ENCODE data around the gene UCK1. TPM values are rescaled to one million over a fixed set of nuclear protein-coding genes. Genes with fewer than 3 reads are reported as not detected.

UCK1 gene
- total and polyA plus RNA-seq, 2 of the 13 experiments (the other 11 are each of a cell fraction or from before 2014, with no cell fraction given) = 11.0 to 24.1 TPM

DNA sequence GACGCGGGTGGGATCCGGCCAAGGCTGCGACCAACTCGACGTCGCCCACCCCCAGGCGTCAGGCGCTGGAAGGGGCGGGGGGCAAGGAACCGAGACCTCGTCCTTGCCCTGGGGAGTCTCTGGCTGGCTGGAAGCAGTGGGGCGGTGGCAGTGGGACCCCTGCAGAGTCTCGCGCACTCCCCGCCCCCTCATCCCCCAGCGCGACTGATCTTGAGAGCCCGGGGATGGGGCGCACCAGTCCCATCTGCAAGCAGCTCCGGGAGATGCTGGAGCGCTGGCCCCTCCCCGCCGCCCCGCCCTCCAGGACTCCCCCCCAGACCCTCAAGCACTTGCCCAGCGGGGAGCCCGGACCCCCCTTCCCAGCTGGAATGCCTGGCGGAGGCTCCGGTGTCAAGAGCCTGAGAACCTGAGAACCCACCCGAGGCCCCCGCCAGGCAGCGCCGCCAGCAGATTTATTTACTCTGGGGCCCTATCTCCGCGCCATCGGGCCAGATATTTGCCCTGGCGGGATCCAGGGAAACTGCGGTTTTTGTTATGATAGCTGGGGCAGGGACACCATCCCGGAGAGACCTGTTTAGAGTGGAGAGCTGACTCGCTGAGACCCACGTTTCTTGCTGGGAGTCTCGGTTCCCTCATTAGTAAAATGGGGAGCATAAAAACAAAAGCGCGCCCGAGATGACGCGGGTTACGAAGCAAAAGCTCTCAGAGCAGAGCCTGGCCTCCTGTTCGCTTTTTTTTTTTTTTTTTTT lies 15.4 kb upstream of the UCK1 start (continued):
- TF ChIP-seq, protein P1, sequence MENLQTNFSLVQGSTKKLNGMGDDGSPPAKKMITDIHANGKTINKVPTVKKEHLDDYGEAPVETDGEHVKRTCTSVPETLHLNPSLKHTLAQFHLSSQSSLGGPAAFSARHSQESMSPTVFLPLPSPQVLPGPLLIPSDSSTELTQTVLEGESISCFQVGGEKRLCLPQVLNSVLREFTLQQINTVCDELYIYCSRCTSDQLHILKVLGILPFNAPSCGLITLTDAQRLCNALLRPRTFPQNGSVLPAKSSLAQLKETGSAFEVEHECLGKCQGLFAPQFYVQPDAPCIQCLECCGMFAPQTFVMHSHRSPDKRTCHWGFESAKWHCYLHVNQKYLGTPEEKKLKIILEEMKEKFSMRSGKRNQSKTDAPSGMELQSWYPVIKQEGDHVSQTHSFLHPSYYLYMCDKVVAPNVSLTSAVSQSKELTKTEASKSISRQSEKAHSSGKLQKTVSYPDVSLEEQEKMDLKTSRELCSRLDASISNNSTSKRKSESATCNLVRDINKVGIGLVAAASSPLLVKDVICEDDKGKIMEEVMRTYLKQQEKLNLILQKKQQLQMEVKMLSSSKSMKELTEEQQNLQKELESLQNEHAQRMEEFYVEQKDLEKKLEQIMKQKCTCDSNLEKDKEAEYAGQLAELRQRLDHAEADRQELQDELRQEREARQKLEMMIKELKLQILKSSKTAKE (CRISPR knock-in tag; IDR thresholded peaks at IDR 0.05; ENCODE audit: borderline replicate concordance) = peak; percentile 17; the same call in 1 of the 2 replicates
- peak; percentile 51; the same call in 1 of the 2 replicates for TF ChIP-seq HMG20A (CRISPR knock-in tag; IDR thresholded peaks at IDR 0.05; ENCODE audit: borderline replicate concordance)
- TF ChIP-seq ZNF547 (CRISPR knock-in tag; IDR thresholded peaks at IDR 0.05) = no peak
- TF ChIP-seq GFI1 (CRISPR knock-in tag; IDR thresholded peaks at IDR 0.05; ENCODE audit: borderline replicate concordance) = peak; percentile 91
- TF ChIP-seq HDAC2 (CRISPR knock-in tag; IDR thresholded peaks at IDR 0.05) = peak; percentile 46; the same call in 1 of the 2 replicates
- TF ChIP-seq PHF21A (CRISPR knock-in tag; IDR thresholded peaks at IDR 0.05) = peak; percentile 68; the same call in 1 of the 2 replicates
- TF ChIP-seq SAP130 (CRISPR knock-in tag; IDR thresholded peaks at IDR 0.05; ENCODE audit: low read depth) = peak; percentile 16; the same call in 1 of the 2 replicates
- no peak for TF ChIP-seq SOX6 (IDR thresholded peaks at IDR 0.05)
- TF ChIP-seq SOX6 (CRISPR knock-in tag; IDR thresholded peaks at IDR 0.05) = peak; percentile 39; the same call in 1 of the 2 replicates
- TF ChIP-seq, protein P2, sequence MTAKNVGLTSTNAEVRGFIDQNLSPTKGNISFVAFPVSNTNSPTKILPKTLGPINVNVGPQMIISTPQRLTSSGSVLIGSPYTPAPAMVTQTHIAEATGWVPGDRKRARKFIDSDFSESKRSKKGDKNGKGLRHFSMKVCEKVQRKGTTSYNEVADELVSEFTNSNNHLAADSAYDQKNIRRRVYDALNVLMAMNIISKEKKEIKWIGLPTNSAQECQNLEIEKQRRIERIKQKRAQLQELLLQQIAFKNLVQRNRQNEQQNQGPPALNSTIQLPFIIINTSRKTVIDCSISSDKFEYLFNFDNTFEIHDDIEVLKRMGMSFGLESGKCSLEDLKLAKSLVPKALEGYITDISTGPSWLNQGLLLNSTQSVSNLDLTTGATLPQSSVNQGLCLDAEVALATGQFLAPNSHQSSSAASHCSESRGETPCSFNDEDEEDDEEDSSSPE (CRISPR knock-in tag; IDR thresholded peaks at IDR 0.05) = peak; percentile 54; the same call in 1 of the 2 replicates
- TF ChIP-seq, protein P3, sequence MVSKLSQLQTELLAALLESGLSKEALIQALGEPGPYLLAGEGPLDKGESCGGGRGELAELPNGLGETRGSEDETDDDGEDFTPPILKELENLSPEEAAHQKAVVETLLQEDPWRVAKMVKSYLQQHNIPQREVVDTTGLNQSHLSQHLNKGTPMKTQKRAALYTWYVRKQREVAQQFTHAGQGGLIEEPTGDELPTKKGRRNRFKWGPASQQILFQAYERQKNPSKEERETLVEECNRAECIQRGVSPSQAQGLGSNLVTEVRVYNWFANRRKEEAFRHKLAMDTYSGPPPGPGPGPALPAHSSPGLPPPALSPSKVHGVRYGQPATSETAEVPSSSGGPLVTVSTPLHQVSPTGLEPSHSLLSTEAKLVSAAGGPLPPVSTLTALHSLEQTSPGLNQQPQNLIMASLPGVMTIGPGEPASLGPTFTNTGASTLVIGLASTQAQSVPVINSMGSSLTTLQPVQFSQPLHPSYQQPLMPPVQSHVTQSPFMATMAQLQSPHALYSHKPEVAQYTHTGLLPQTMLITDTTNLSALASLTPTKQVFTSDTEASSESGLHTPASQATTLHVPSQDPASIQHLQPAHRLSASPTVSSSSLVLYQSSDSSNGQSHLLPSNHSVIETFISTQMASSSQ (IDR thresholded peaks at IDR 0.05; ENCODE audit: low read depth) = peak; percentile 84
- TF ChIP-seq, protein P3 (CRISPR knock-in tag; IDR thresholded peaks at IDR 0.05; ENCODE audit: borderline replicate concordance) = peak; percentile 95
- TF ChIP-seq, protein P4, sequence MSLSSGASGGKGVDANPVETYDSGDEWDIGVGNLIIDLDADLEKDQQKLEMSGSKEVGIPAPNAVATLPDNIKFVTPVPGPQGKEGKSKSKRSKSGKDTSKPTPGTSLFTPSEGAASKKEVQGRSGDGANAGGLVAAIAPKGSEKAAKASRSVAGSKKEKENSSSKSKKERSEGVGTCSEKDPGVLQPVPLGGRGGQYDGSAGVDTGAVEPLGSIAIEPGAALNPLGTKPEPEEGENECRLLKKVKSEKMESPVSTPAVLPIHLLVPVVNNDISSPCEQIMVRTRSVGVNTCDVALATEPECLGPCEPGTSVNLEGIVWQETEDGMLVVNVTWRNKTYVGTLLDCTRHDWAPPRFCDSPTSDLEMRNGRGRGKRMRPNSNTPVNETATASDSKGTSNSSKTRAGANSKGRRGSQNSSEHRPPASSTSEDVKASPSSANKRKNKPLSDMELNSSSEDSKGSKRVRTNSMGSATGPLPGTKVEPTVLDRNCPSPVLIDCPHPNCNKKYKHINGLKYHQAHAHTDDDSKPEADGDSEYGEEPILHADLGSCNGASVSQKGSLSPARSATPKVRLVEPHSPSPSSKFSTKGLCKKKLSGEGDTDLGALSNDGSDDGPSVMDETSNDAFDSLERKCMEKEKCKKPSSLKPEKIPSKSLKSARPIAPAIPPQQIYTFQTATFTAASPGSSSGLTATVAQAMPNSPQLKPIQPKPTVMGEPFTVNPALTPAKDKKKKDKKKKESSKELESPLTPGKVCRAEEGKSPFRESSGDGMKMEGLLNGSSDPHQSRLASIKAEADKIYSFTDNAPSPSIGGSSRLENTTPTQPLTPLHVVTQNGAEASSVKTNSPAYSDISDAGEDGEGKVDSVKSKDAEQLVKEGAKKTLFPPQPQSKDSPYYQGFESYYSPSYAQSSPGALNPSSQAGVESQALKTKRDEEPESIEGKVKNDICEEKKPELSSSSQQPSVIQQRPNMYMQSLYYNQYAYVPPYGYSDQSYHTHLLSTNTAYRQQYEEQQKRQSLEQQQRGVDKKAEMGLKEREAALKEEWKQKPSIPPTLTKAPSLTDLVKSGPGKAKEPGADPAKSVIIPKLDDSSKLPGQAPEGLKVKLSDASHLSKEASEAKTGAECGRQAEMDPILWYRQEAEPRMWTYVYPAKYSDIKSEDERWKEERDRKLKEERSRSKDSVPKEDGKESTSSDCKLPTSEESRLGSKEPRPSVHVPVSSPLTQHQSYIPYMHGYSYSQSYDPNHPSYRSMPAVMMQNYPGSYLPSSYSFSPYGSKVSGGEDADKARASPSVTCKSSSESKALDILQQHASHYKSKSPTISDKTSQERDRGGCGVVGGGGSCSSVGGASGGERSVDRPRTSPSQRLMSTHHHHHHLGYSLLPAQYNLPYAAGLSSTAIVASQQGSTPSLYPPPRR (CRISPR knock-in tag; IDR thresholded peaks at IDR 0.05; ENCODE audit: borderline replicate concordance) = peak; percentile 75; the same call in 1 of the 2 replicates
- no peak for TF ChIP-seq AGO2 (optimal IDR thresholded peaks at IDR 0.05; ENCODE audit: low read depth, low read length)
- TF ChIP-seq HHEX (CRISPR knock-in tag; IDR thresholded peaks at IDR 0.05) = peak; percentile 32; the same call in 1 of the 2 replicates
- TF ChIP-seq ZZZ3 (CRISPR knock-in tag; IDR thresholded peaks at IDR 0.05; ENCODE audit: borderline replicate concordance) = no peak
- TF ChIP-seq ZNF253 (CRISPR knock-in tag; IDR thresholded peaks at IDR 0.05; ENCODE audit: borderline replicate concordance) = no peak

Measured in HepG2 (cell line).